Fibroblast of upper back skin (primary cell): Measurements from ENCODE around the gene FBN3.

ENCODE experiments used
- DNase-seq: peaks from one replicate; pipeline ENCODE4 v3.0.0-alpha.2; 2013

FBN3 gene

DNA sequence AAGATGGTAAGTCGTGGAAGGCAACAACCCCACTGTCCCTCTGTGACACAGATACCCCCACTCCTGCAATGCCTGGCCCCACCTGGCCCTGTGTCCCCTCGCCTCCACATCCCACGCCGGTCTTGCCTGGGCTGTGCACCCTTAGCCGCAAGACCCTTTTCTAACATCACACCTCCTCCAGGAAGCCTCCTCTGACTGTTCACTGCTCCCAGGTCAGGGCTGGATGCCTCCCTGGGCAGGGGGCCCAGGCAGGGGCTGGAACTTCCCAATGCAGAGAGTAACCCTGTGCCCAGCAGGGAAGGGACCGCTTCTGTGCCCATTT, 1.3 kb downstream of the FBN3 start:
- DNase-seq: no peak

DNA sequence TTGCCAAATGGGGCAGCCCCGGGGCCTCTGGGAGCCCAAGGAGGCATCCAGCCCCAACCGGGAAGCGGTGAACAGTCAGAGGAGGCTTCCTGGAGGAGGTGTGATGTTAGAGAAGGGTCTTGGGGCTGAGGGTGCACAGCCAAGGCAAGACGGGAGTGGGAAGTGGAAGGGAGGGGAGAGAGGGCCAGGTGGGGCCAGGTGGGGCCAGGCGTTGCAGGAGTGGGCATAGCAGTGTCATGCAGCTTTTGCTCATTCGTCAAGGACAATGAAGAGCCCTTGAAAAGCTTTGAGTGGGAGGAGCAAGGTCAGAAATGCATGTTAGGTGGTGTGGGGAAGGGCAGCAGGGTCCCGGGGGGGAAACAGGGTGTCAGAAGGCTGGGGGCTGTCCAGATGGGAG, 1.8 kb downstream of the FBN3 start:
- no peak for DNase-seq

GRCh38 chr19:8146877-8147581, 2.4 kb downstream of the FBN3 start:
- no peak for DNase-seq

DNA sequence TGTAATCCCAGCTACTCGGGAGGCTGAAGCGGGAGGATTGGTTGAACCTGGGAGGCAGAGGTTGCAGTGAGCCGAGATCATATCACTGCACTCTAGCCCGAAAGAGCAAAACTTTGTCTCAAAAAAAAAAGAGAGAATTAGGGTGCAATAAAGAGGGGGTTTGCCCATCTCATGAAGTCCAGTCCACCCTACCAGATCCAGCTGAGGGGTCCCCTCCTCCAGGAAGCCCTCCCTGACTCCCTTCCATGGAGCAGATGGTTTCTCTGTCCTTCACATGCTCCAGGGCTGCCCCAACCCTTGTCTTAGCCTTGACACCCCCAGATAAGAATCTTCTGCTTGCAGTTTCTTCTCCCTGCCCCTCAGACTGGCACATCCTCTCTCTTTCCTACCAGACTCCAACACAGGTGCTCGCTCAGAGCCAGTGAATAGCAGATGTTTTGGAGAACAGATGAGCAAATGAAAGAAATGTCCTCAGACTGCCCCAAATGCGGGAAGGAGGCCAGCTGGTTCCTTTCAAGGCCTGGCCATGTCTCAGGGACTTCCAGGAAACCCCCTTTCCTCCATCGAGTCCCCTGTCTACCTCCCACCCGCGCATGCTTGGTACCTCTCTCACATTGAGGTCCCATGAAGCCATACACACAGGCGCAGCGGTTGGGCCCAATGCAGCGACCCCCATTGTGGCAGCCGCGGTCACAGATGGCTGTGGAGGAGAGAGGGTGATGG, 5.0 kb downstream of the FBN3 start:
- no peak for DNase-seq

GRCh38 chr19:8143041-8143440, 6.4 kb downstream of the FBN3 start:
- DNase-seq: no peak

DNA sequence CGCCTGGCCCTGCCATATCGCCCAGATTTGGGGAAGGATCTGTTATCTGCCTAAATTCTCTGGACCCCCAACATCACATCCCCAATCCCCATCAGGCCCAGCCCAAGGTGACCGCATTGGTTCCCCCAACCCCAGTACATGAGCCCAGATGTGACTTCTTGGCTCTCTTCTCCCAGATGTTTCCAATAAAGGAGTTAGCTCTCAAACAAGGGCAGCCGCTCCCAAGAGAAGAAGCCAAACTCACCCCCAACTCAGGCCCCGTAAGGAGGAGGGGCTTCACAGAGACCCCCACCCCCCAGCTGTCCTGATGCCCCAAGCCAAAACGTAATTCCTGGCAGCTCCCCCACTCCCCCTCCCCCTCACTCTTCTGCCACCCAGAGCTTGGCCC, 6.9 kb downstream of the FBN3 start:
- DNase-seq: no peak

DNA sequence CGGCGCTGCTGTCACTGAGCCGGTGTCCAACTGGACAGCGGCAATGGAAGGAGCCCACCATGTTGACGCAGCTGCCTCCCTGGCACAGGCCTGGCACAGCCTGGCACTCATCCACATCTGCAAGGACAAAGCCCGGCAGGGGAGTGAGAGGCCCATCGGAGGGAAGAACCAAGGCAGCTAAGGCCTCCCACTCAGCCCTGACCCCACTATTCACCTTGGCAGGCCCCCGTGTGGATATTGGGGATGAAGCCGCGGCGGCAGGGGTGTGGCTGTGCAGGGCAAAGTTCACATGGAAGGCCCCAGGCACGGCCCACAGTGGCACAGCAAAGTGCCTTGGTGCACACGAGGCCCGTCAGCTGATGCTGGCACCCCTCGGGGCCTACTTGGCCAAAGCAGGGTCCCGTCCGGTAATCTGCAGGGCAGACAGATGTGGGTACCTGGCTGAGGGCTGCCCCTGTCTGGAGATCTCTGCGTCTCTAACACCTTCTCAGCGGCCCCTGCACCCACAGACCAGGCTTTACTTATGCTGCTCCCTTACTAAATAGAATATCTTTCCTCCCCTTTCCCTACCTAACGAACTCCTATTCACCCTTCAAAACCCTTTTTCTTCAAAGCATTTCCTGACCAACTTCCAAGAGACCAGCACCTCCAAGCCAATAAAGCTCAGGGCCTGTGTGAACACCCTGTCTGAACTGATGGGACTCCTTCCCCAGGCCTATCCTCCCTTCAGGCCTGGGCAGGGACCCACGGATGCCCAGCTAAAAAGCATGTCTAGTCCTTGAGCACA, 7.5 kb downstream of the FBN3 start:
- DNase-seq: no peak

DNA sequence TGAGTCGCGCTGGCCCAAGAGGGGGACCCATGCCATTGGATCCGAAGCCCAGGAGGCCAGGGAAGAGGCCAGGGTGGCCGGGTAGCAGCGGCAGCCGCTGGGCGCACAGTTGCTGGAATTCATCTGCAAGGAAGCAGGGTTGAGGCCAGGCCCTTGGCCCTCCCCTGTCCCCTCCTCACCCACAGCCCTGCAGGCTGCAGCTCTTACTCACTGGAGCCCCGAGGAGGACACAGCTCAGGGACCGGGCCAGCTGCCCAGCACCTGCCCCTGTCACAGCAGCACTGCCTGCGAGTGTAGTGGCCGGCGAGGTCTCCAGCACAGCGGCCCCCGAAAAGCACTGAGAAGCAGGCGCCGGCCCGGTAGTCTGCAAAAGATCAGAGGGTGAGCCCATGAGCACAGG, 11.2 kb downstream of the FBN3 start:
- DNase-seq: no peak

- no peak for DNase-seq
These were observed 12.0 kb downstream of the FBN3 start for GRCh38 chr19:8137425-8137824.

DNA sequence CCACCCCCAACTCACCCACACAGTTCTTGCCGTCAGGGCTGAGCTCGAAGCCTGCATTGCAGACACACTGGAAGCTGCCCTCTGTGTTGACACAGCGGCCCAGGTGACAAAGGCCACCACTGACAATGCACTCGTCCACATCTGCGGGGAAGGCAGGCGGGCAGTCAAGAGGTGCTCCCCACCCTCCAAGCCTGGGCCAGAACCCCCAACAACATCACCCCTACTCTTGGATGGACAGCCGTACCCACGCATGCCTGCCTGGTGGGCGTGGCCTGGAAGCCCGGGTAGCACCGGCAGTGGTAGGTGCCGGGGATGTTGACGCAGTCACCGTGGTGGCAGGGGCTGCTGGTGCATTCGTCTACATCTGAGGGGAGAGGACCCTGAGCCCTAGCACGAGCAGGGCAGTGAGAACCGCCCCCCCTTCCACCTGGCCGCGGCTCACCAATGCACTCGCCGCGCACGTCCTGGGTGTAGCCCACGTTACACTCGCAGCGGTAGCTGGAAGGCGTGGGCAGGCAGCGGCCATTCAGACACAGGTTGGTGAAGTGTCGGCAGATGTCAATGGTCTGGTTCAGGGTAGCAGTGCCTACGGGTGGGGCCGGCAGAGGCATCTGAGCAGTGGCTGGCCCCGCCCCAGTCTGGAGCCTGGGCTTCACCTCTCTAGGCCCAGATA, 13.3 kb downstream of the FBN3 start:
- no peak for DNase-seq

DNA sequence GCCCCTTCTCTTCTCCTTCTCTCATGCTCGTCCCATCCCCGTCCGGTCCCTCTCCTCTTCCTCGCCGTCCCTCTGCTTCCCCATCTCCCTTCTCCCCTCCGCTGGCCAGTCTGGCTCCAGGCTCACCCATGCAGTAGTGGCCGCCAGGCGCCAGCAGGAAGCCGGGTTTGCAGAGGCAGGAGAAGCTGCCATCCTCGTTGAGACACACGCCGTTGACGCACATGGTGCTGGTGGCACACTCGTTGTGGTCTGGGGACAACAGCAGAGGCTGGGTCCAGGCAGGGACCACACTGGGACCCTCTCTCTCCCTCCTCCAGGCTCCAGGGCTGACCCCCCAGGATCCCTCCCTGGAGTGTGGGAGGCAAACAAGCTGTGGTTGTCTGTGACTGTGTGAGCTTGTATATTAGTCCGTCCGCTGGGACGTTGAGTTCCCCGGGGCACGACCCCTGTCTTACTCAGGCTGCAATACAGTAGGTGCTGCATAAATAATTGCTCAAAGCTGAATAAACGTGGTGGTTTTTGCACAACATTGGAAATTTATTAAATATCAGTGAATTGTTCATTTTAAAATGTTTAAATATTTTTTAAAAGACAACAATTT, 16.4 kb downstream of the FBN3 start:
- no peak for DNase-seq

GRCh38 chr19:8131517-8131916, 17.9 kb downstream of the FBN3 start:
- no peak for DNase-seq

- DNase-seq: no peak
These were observed 20.3 kb downstream of the FBN3 start for GRCh38 chr19:8129061-8129618.

DNA sequence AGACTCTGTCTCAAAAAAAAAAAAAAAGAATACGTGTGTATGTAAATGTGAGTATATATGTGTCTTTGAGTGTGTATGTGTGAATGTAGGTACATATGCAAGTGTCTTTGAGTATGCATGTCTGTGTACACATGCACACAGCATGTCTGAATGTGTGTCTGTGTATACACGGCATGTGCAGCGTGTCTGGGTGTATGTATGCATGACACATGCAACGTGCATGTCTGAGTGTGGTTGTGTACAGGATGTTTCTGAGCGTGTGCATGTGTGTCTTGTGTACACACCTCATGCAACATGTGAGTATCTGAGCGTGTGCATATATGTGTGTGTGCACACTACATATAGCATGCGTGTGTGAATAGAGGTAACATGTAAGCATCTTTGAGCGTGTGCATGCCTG, 20.8 kb downstream of the FBN3 start:
- DNase-seq: no peak

DNA sequence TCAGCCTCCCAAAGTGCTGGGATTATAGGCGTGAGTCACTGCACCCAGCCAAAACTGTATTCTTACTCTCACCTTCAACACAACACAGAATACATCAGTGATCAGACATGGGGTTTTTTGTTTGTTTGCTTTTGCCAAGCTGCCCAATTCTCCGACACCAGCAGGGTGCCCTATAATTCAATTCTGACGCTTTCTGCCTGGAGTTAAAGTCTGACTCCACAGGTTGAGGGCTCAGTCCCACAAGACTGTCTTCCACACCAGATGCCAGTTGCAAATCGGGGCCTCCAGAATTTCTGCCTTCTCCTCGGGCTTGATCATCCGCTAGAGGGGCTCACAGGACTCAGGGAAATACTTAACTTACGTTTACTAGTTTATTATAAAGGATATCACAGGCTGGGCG, 22.1 kb downstream of the FBN3 start:
- DNase-seq: no peak

GRCh38 chr19:8126511-8126910, 22.9 kb downstream of the FBN3 start:
- no peak for DNase-seq

- DNase-seq: no peak
These were observed 23.4 kb downstream of the FBN3 start for GRCh38 chr19:8126008-8126407.

DNA sequence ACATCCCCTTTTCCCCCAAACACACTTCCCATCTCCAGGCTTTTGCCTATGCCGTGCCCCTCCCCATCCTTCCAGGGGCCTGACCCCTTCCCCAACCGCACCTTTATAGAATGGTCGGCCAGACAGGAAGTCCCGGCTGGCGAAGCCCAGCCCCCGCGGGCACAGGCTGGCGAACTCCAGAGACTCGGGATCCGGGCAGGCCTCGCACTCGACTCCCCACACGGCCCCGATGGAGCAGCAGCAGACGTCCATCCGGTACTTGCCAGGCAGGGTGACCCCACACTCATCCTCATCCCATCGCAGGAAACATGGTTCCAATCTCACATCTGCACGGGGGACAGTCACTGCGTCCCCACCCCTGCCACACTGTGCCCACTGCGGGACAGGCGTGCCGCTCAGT, 25.7 kb downstream of the FBN3 start:
- no peak for DNase-seq

DNA sequence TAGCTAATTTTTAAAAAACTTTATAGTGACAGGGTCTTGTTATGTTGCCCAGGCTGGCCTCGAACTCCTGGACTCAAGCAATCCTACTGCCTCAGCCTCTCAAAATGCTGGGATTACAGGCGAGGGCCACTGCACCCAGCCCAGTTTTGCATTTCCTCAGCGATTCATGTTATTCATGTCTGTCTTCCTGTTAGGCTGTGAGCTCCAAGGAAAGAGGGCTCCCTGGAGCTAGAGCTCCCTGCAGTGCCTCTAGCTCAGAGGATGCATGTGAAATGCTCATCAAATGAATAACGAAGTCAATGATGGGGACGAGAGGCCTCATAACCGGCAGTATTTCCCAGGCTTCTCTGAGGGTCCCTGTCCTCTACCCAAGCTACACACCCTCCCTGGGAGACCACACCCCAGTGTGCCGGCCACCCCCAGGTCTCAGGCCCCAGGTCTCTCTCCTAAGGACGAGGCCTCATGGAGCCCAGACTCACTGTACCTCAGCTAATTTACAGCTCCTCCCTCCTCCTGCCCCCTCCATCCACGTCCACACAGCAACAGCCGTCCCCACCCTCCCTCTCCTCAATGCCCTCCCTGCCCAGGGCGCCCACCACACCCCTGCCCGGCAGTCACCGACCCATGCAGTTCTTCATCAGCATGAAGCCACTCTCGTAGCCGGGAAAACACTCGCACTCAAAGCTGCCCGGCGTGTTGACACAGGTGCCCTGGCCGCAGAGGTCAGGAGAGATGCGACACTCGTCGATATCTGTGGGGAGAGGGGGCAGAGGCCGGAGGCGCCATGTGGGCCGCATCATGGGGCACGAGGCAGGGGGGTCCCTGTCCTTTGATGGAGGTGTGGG, 28.5 kb downstream of the FBN3 start:
- DNase-seq: no peak

GRCh38 chr19:8117991-8118390, 31.4 kb downstream of the FBN3 start:
- no peak for DNase-seq

DNA sequence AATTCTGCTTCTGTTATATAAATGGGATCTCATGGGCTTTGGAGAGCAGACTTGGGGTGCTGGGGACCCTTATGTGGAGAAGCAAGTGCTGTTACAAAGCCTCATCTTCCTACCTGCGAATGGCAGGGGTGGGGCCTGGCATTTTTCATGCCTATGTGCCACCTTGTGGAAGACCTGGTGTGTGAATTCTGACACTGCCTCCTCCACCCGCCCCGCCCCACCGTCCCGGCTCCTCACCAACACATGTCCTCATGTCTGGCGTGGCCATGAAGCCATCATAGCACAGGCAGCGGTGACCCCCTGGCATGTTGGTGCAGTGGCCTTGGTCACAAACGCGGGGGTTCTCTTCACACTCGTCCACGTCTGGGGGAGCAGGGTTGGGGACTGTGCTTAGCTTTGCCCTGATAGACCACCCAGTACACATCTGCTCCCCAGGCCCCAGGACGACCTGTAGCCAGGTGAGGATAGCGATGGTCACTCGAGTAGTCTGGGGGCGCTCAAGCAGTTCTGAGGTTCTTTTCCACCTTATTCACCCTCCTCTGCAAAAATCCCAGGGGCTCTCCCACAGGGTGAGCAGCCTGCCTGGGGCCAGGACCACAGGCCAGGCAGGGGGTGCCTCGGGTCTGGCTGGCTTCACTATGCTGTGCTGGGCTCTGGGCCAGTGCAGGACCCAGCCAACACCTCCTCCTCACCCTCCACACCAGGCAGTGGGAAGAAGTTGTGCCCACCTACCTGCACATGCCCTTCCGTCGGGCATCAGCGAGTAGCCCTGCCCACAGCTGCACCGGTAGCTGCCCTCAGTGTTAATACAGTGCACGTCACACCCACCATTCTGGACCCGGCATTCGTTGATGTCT, 32.7 kb downstream of the FBN3 start:
- DNase-seq: no peak
